Lower leg skin (tissue), 3 donors: ENCODE data around the gene ZNF512B.

Source experiments
- CTCF ChIP-seq, 3 donors: fragments of 450-650 bp; IDR thresholded peaks; one replicate each; pipeline ENCODE4 v1.5.1; 2016; ENCODE audit warnings: antibody characterized with exemption in 3 of 3, mild to moderate bottlenecking in 3 of 3, moderate library complexity in 2 of 3
- POLR2A ChIP-seq, 2 donors: fragments of 450-650 bp; IDR thresholded peaks; one replicate each; pipeline ENCODE4 v1.6.1; 2016 to 2017; ENCODE audit warnings: antibody characterized with exemption in 2 of 2, mild to moderate bottlenecking in 1 of 2, moderate library complexity in 1 of 2

GRCh38 chr20:63952769-63953168, 17.0 kb downstream of the ZNF512B start:
- TF ChIP-seq CTCF (IDR thresholded peaks at IDR 0.05) = no peak
- TF ChIP-seq POLR2A (IDR thresholded peaks at IDR 0.05) = no peak
